HUES64 (cell line): ENCODE results near the gene ESRRA.

Experiments used
- H3K27ac ChIP-seq: 2 replicates; pipeline ENCODE4 v1.7.0; 2013; ENCODE audit warnings: low read depth, low read length, inconsistent platforms
- H3K27me3 ChIP-seq: 2 replicates; pipeline ENCODE4 v1.6.1; 2013; ENCODE audit warnings: mild to moderate bottlenecking, low read length; ENCODE audit not compliant: insufficient read depth
- H3K36me3 ChIP-seq: 2 replicates; pipeline ENCODE4 v1.6.1; 2013; ENCODE audit warnings: mild to moderate bottlenecking, low read length; ENCODE audit not compliant: insufficient read depth
- H3K4me1 ChIP-seq: 2 replicates; pipeline ENCODE4 v1.6.1; 2013; ENCODE audit warnings: mild to moderate bottlenecking, low read length, moderate library complexity; ENCODE audit not compliant: insufficient read depth
- H3K4me3 ChIP-seq: 2 replicates; pipeline ENCODE4 v1.5.1; 2013; ENCODE audit warnings: mild to moderate bottlenecking, low read length, moderate library complexity
- H3K9ac ChIP-seq: 2 replicates; pipeline ENCODE4 v1.6.1; 2013; ENCODE audit warnings: mild to moderate bottlenecking, low read depth, low read length
- H3K9me3 ChIP-seq: 2 replicates; pipeline ENCODE4 v1.6.1; 2013; ENCODE audit warnings: low read depth, low read length; ENCODE audit not compliant: insufficient read depth
- WGBS: fragments of 150-250, 120-280 bp; methylation state at CpG from one replicate; pipeline ENCODE4 v1.1.7; 2013; ENCODE audit warnings: missing lambda C conversion rate; 5-methylcytosine and 5-hydroxymethylcytosine counted together

Gene ESRRA

GRCh38 chr11:64276653-64277431, 28.5 kb upstream of the ESRRA start:
- H3K9ac ChIP-seq = no peak overlapping the region
- H3K27ac ChIP-seq = no peak overlapping the region
- no peaks in the 10 kb centered on the region for H3K9me3 ChIP-seq
- no peaks in the 10 kb centered on the region for H3K27me3 ChIP-seq
- H3K36me3 ChIP-seq = peaks cover 25% of the 10 kb centered on the region
- peaks cover 11% of the 10 kb centered on the region; the same call in 1 of the 2 replicates for H3K4me1 ChIP-seq
- no peak overlapping the region for H3K4me3 ChIP-seq
- 88% methylated on average over 17 of the region's 17 CpGs for WGBS

DNA sequence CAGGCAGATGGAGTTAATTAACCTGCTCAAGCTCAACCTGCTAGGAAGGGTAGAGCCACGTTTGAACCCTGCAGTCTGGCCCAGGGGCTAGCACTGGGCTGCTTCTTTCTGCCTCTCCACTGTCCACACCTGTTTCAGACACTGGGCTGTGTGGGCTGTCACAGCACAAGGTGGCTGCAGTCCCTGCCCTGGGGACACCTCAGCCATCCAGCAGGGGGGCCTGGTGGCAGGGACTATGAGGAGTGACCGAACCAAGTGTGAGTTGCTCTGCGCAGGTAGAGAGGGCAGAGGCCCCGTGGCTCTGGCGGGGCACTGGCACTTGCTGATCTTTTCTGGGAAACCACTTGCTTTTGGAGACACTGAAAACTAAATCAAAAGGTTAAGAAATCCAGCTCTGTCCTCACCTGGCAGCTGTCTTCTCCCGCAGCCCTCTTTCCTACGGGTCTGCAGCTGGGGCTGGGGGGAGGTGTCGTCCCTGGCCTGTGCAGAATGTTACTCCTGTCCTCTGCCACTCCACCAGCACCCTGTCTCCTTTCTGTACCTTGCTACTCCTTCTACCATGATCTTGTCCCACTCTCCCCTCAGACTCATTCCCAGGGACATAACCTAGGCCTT, 26.6 kb upstream of the ESRRA start:
- H3K27me3 ChIP-seq = no peaks in the 10 kb centered on the region
- no peak overlapping the region for H3K4me3 ChIP-seq
- peaks cover 28% of the 10 kb centered on the region for H3K36me3 ChIP-seq
- no peaks in the 10 kb centered on the region for H3K9me3 ChIP-seq
- no peak overlapping the region for H3K27ac ChIP-seq
- 84% methylated on average over 8 of the region's 8 CpGs for WGBS
- H3K4me1 ChIP-seq = 0 out of 2 replicates have a peak, but pooled peaks cover 9% of the 10 kb centered on the region
- H3K9ac ChIP-seq = no peak overlapping the region

DNA sequence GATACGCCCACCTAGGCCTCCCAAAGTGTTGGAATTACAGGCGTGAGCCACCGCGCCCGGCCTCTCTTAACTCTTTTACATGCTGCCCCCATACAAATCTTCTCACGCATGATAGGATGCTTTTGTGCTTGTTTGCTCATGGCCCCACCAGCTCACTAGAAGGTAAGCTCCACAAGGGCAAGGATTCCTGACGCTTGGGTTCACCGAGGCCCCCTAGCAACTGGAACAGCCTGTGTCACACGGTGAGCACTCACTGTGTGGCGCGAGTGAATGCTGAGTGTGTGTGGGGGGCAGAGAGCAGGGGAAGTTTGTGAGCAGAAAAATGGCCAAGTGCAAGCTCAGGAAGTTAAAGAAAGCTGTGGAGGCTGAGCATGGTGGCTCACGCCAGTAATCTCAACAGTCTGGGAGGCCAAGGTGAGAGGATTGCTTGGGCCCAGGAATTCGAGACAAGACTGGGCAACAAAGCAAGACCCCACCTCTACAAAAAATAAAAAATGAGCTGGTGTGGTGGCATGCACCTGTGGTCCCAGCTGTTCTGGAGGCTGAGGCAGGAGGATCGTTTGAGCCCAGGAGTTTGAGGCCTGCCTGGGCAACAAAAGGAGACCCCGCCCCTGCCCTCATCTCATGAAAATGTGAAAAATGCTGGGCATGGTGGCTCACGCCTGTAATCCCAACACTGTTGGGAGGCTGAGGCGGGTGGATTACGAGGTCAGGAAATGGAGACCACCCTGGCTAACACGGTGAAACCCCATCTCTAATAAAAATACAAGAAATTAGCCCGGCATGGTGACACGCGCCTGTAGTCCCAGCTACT, 23.2 kb upstream of the ESRRA start:
- H3K27ac ChIP-seq = no peak overlapping the region
- H3K4me1 ChIP-seq = 0 out of 2 replicates have a peak, but pooled peaks cover 6% of the 10 kb centered on the region
- H3K27me3 ChIP-seq = peaks cover 11% of the 10 kb centered on the region; the same call in 1 of the 2 replicates
- no peaks in the 10 kb centered on the region for H3K9me3 ChIP-seq
- WGBS = 95% methylated on average over 22 of the region's 22 CpGs
- H3K4me3 ChIP-seq = no peak overlapping the region
- no peak overlapping the region for H3K9ac ChIP-seq
- H3K36me3 ChIP-seq = peaks cover 15% of the 10 kb centered on the region; the same call in 1 of the 2 replicates

DNA sequence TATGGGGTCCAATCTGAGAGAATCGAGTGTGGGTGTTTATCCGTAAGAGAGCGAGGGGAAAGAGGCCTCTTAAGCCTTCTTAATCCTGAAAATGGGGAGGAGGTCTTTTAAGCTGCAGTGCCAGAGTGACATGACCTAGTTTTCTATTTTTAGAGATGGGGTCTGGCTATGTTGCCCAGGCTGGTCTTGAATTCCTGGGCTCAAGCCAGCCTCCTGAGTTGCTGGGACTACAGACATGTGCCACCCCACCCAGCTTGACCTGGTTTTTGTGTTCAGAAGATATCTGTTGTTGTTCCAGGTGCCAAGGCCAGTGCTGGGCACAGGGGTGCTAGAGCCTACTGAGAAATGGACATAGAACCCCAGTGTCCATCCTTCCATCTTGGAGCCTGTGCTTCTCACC, 22.2 kb upstream of the ESRRA start:
- no peak overlapping the region for H3K27ac ChIP-seq
- WGBS = 92% methylated on average over 3 of the region's 3 CpGs
- no peak overlapping the region for H3K4me3 ChIP-seq

DNA sequence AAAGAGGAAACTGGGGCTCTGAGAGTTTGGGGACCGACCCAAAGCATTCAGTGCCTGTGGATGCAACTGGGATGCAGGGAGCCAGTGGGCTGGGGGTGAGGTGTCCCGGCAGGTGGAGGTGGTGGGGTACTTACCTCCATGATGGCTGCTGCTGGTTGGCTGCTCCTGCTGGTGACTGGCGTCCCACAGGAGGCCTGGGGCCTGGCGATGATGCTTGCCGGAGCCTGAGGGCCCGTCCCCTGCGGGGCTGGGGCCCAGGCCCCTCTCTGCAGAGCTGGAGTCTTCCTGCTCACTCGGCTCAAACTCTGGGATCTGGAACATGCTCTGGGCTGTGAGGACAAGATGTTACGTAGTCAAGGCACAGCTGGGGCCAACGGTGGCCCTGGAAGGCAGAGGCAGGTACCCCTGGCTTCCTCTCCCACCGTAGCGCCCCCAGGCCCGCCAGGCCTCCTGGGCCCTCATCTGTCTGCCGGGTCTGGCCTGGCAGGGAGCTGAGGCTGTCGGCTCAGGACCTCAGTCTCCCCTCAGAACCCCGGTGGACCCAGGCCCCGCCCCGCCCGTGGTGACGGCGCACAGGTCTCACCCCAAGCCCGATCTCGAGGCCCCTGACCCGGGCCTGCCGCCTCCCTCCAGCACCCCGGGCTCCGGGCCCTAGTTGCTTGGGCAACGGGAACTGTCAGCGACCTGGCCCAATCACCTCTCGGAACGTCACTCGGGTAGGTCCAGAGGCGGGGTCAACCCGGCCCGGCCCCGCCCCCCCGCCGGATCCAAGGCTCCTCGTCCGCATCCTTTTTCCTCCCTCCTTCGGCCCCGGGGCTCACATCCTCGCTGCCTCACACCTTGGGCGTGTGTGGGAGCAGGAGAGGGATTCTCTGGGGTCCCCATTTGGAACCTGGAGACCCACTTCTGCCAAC, 21.0 kb upstream of the ESRRA start, which contains the start of gene BAD:
Gene BAD (minus strand): TSS at position 618 of the 914 bp plus-strand sequence. CDS start 297 bp downstream, at position 321.
- H3K4me1 ChIP-seq = 0 out of 2 replicates have a peak, but pooled peaks cover 6% of the 10 kb centered on the region
- H3K27me3 ChIP-seq = peaks cover 13% of the 10 kb centered on the region
- peak within 1 kb of the TSS; percentile 71 for H3K9ac ChIP-seq
- WGBS = 9% methylated on average over 40 of the region's 44 CpGs
- no peaks in the 10 kb centered on the region for H3K9me3 ChIP-seq
- H3K36me3 ChIP-seq = peaks cover 3% of the 10 kb centered on the region; the same call in 1 of the 2 replicates
- peak within 1 kb of the TSS; percentile 71 for H3K4me3 ChIP-seq
- peak within 1 kb of the TSS; percentile 76; the same call in 1 of the 2 replicates for H3K27ac ChIP-seq

More for the DNA sequence above, 22.2 kb upstream of the ESRRA start:
- no peak overlapping the region for H3K9ac ChIP-seq
- H3K9me3 ChIP-seq = no peaks in the 10 kb centered on the region
- peaks cover 11% of the 10 kb centered on the region; the same call in 1 of the 2 replicates for H3K27me3 ChIP-seq
- 0 out of 2 replicates have a peak, but pooled peaks cover 6% of the 10 kb centered on the region for H3K4me1 ChIP-seq
- H3K36me3 ChIP-seq = peaks cover 10% of the 10 kb centered on the region; the same call in 1 of the 2 replicates

GRCh38 chr11:64284962-64285884, 20.1 kb upstream of the ESRRA start, which contains the start of gene GPR137:
Gene GPR137, plus strand, starts transcription at chr11:64285848. Its CDS starts 677 bp downstream, at chr11:64286525.
- Histone ChIP-seq H3K4me1 (0 out of 2 replicates have a peak, but pooled peaks cover 6% of the 10 kb centered on the region), H3K27ac (peak within 1 kb of the TSS; percentile 76; the same call in 1 of the 2 replicates), H3K36me3 (peaks cover 3% of the 10 kb centered on the region; the same call in 1 of the 2 replicates), H3K9ac (peak within 1 kb of the TSS; percentile 71), H3K27me3 (peaks cover 22% of the 10 kb centered on the region), H3K9me3 (no peaks in the 10 kb centered on the region), H3K4me3 (peak within 1 kb of the TSS; percentile 71)
- WGBS = under 1% methylated on average over 102 of the region's 102 CpGs

- Histone ChIP-seq H3K9ac (peak overlapping the region; percentile 5; the same call in 1 of the 2 replicates), H3K36me3 (peaks cover 3% of the 10 kb centered on the region; the same call in 1 of the 2 replicates), H3K27ac (no peak overlapping the region), H3K9me3 (no peaks in the 10 kb centered on the region), H3K27me3 (peaks cover 31% of the 10 kb centered on the region), H3K4me3 (peak overlapping the region; percentile 71), H3K4me1 (0 out of 2 replicates have a peak, but pooled peaks cover 6% of the 10 kb centered on the region)
- WGBS = 35% methylated on average over 34 of the region's 40 CpGs
These were observed 19.2 kb upstream of the ESRRA start for GRCh38 chr11:64285885-64286800.

GRCh38 chr11:64286801-64287159, 18.5 kb upstream of the ESRRA start:
- Histone ChIP-seq H3K4me3 (no peak overlapping the region), H3K4me1 (0 out of 2 replicates have a peak, but pooled peaks cover 6% of the 10 kb centered on the region), H3K9ac (no peak overlapping the region), H3K27me3 (peaks cover 38% of the 10 kb centered on the region), H3K27ac (no peak overlapping the region), H3K36me3 (peaks cover 3% of the 10 kb centered on the region; the same call in 1 of the 2 replicates), H3K9me3 (no peaks in the 10 kb centered on the region)
- 91% methylated on average over 9 of the region's 9 CpGs for WGBS
